Measurements from ENCODE around the gene SUMO1. TPM values are rescaled to one million over a fixed set of nuclear protein-coding genes. Genes with fewer than 3 reads are reported as not detected.
A peak's percentile ranks its signal among the peaks of the same experiment; 100 is the strongest.

The SUMO1 gene
- total RNA-seq, 1 donor from 2014 or later, result 131 TPM

DNA sequence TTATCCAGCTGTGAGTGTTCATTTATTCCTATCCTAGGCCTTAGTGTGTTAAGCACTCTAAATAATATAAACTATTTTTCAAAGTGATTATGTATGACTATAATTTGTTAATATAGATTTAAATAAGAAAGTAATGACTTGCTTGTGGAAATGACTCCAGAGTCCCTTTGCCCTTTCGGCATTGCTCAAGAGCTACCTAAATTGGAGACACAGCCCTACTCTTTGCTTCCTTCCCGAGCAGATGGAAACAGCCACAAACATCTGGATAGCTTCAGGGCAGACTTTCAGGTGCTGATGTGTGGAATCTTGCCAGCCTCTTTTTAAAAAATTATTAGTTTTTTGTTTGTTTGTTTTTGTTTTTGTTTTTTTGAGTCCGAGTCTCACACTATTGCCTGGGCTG, 44.0 kb downstream of the SUMO1 start:
- TF ChIP-seq, protein P1, sequence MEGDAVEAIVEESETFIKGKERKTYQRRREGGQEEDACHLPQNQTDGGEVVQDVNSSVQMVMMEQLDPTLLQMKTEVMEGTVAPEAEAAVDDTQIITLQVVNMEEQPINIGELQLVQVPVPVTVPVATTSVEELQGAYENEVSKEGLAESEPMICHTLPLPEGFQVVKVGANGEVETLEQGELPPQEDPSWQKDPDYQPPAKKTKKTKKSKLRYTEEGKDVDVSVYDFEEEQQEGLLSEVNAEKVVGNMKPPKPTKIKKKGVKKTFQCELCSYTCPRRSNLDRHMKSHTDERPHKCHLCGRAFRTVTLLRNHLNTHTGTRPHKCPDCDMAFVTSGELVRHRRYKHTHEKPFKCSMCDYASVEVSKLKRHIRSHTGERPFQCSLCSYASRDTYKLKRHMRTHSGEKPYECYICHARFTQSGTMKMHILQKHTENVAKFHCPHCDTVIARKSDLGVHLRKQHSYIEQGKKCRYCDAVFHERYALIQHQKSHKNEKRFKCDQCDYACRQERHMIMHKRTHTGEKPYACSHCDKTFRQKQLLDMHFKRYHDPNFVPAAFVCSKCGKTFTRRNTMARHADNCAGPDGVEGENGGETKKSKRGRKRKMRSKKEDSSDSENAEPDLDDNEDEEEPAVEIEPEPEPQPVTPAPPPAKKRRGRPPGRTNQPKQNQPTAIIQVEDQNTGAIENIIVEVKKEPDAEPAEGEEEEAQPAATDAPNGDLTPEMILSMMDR (IDR thresholded peaks at IDR 0.05; ENCODE audit: unreplicated experiment), result no peak
- H3K4me1 Mint-ChIP-seq (ENCODE audit: low read depth), result no peaks in the 10 kb centered on the region
- DNase-seq (ENCODE audit: low spot score, unreplicated experiment), result no peak
- no peaks in the 10 kb centered on the region for H3K9me3 Mint-ChIP-seq (ENCODE audit: low read depth)
- H3K4me3 Mint-ChIP-seq (ENCODE audit: low read depth), result no peak overlapping the region
- H3K36me3 Mint-ChIP-seq (ENCODE audit: insufficient read depth), result no peaks in the 10 kb centered on the region
- H3K27ac Mint-ChIP-seq, result no peak overlapping the region
- no peaks in the 10 kb centered on the region for H3K27me3 Mint-ChIP-seq

DNA sequence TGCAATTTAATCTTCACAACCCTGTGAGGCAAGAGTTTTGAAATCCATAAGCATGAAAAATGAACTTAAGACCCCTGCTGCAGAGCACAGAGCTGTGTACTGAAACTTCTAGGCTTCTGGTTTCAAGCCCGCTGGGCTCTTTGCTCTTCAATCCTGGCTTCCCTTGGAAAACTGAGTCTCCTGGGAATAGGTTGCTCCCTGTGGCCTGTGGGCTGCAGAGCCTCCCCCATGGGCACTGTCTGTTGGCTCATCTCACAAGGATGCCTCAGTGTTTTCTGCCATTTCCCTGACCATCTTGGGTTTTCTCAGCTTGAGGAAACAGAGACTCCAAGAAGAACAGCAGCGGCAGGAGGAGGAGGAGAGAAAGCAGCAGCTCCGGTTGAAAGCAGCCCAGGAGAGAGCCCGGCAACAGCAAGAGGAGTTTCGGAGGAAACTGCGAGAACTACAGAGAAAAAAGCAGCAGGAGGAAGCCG, 44.5 kb downstream of the SUMO1 start:
- no peak overlapping the region for H3K4me3 Mint-ChIP-seq (ENCODE audit: low read depth)
- H3K27me3 Mint-ChIP-seq, result no peaks in the 10 kb centered on the region
- TF ChIP-seq, protein P1 (IDR thresholded peaks at IDR 0.05; ENCODE audit: unreplicated experiment), result no peak
- no peaks in the 10 kb centered on the region for H3K9me3 Mint-ChIP-seq (ENCODE audit: low read depth)
- no peak for DNase-seq (ENCODE audit: low spot score, unreplicated experiment)
- peak overlapping the region; percentile 9 for H3K27ac Mint-ChIP-seq
- H3K36me3 Mint-ChIP-seq (ENCODE audit: insufficient read depth), result no peaks in the 10 kb centered on the region
- H3K4me1 Mint-ChIP-seq (ENCODE audit: low read depth), result no peaks in the 10 kb centered on the region

DNA sequence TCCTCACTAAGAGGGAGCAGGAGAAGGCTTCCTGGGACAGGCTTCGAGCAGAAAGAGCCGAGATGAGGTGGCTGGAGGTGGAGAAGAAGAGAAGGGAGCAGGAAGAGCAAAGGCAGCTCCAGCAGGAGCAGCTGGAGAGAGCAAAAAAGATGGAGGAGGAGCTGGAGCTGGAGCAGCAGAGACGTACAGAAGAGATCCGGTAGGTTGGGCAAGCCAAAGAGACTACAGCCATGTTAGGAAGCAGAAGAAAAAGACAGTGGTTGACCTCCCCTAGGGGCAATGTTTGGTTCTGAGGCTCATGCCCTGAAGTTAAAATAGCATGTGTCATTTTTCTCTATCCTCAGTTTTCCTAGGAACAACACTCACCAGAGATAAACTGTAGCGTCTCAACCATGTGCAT, 45.1 kb downstream of the SUMO1 start:
- no peak for DNase-seq (ENCODE audit: low spot score, unreplicated experiment)
- no peaks in the 10 kb centered on the region for H3K36me3 Mint-ChIP-seq (ENCODE audit: insufficient read depth)
- H3K9me3 Mint-ChIP-seq (ENCODE audit: low read depth), result no peaks in the 10 kb centered on the region
- H3K27me3 Mint-ChIP-seq, result no peaks in the 10 kb centered on the region
- no peaks in the 10 kb centered on the region for H3K4me1 Mint-ChIP-seq (ENCODE audit: low read depth)
- H3K4me3 Mint-ChIP-seq (ENCODE audit: low read depth), result no peak overlapping the region
- TF ChIP-seq, protein P1 (IDR thresholded peaks at IDR 0.05; ENCODE audit: unreplicated experiment), result no peak
- no peak overlapping the region for H3K27ac Mint-ChIP-seq

DNA sequence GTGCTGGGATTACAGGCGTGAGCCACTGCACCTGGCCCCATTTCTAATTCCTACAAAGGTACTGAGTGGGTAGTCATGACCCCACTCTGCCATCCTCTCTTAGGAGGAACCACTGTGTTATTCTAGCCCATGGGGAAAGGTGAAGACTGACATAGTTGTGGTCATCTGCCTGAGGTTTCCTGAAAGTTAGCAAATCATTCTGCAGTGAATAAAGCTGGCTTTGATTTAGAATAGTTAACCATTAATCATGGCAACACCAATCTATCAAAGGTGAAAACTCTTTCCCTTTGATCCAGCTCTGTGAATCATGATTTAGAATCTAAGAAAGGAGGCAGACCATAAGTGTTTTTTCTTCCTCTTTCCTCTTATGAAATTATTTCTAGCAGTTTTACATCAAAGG, 50.8 kb downstream of the SUMO1 start:
- H3K4me1 Mint-ChIP-seq (ENCODE audit: low read depth), result peaks cover 3% of the 10 kb centered on the region
- H3K27ac Mint-ChIP-seq, result no peak overlapping the region
- no peaks in the 10 kb centered on the region for H3K36me3 Mint-ChIP-seq (ENCODE audit: insufficient read depth)
- TF ChIP-seq, protein P1 (IDR thresholded peaks at IDR 0.05; ENCODE audit: unreplicated experiment), result no peak
- no peak for DNase-seq (ENCODE audit: low spot score, unreplicated experiment)
- peaks cover 1% of the 10 kb centered on the region for H3K9me3 Mint-ChIP-seq (ENCODE audit: low read depth)
- no peaks in the 10 kb centered on the region for H3K27me3 Mint-ChIP-seq
- H3K4me3 Mint-ChIP-seq (ENCODE audit: low read depth), result no peak overlapping the region

DNA sequence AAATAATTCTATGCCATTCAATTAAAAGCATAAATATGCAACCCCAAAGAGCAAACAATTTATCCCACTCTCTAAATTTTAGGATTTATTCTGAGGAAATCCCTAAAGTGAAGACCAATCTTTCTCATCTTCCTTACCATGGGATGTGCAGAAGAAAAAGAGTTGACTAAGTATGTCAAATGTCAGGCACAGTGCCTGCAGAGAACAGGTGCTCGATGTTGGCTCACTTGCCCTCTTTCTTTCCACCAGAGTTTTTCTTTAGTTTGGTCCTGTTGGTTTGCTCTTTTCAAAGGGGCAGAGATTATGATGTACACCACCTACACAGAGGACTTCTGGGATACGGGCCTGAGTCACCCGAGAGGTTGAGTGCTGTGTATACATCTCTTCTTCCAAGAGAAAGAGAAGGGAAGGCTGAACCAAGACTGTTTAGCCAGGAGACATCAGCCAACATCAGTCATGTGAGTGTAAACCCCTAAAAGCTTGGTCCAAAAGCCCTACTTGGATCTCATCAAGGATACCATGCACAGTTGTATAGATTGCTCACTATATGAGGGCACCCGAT, 51.7 kb downstream of the SUMO1 start:
- no peaks in the 10 kb centered on the region for H3K27me3 Mint-ChIP-seq
- TF ChIP-seq, protein P1 (IDR thresholded peaks at IDR 0.05; ENCODE audit: unreplicated experiment), result no peak
- H3K4me3 Mint-ChIP-seq (ENCODE audit: low read depth), result no peak overlapping the region
- no peaks in the 10 kb centered on the region for H3K36me3 Mint-ChIP-seq (ENCODE audit: insufficient read depth)
- H3K4me1 Mint-ChIP-seq (ENCODE audit: low read depth), result peaks cover 3% of the 10 kb centered on the region
- no peak overlapping the region for H3K27ac Mint-ChIP-seq
- no peak for DNase-seq (ENCODE audit: low spot score, unreplicated experiment)
- H3K9me3 Mint-ChIP-seq (ENCODE audit: low read depth), result peaks cover 4% of the 10 kb centered on the region
